ENCODE results near the gene ADGRV1. TPM values are rescaled to one million over a fixed set of nuclear protein-coding genes. Genes with fewer than 3 reads are reported as not detected.
"Not testable (repeated sequence)": the region's sequence is repeated elsewhere in the genome, so short reads cannot be mapped to it uniquely, and the experiment has no call there.

ADGRV1 gene
- total RNA-seq, 1 donor from 2014 or later = 18.2 TPM

- no peak for TF ChIP-seq CTCF (IDR thresholded peaks at IDR 0.05; ENCODE audit: partially characterized antibody, unreplicated experiment)
- H3K27me3 Mint-ChIP-seq (ENCODE audit: unreplicated experiment) = no peaks in the 10 kb centered on the region
- no peak for DNase-seq
- H3K4me3 Mint-ChIP-seq (ENCODE audit: unreplicated experiment) = no peak overlapping the region
- no peaks in the 10 kb centered on the region for H3K36me3 Mint-ChIP-seq (ENCODE audit: unreplicated experiment)
- no peaks in the 10 kb centered on the region for H3K9me3 Mint-ChIP-seq (ENCODE audit: unreplicated experiment)
- no peaks in the 10 kb centered on the region for H3K4me1 Mint-ChIP-seq (ENCODE audit: low read depth, unreplicated experiment)
- no peak overlapping the region for H3K27ac Mint-ChIP-seq (ENCODE audit: unreplicated experiment)
Observed at GRCh38 chr5:90786756-90787155, 228.2 kb downstream of the ADGRV1 start.

GRCh38 chr5:90792725-90793124, 234.1 kb downstream of the ADGRV1 start:
- no peak overlapping the region for H3K4me3 Mint-ChIP-seq (ENCODE audit: unreplicated experiment)
- no peak overlapping the region for H3K27ac Mint-ChIP-seq (ENCODE audit: unreplicated experiment)
- TF ChIP-seq CTCF (IDR thresholded peaks at IDR 0.05; ENCODE audit: partially characterized antibody, unreplicated experiment) = no peak
- no peak for DNase-seq
- peaks cover 2% of the 10 kb centered on the region for H3K9me3 Mint-ChIP-seq (ENCODE audit: unreplicated experiment)
- H3K36me3 Mint-ChIP-seq (ENCODE audit: unreplicated experiment) = peaks cover 10% of the 10 kb centered on the region
- no peaks in the 10 kb centered on the region for H3K27me3 Mint-ChIP-seq (ENCODE audit: unreplicated experiment)
- H3K4me1 Mint-ChIP-seq (ENCODE audit: low read depth, unreplicated experiment) = no peaks in the 10 kb centered on the region

GRCh38 chr5:90793183-90793582, 234.6 kb downstream of the ADGRV1 start:
- H3K27me3 Mint-ChIP-seq (ENCODE audit: unreplicated experiment) = no peaks in the 10 kb centered on the region
- H3K9me3 Mint-ChIP-seq (ENCODE audit: unreplicated experiment) = peaks cover 5% of the 10 kb centered on the region
- TF ChIP-seq CTCF (IDR thresholded peaks at IDR 0.05; ENCODE audit: partially characterized antibody, unreplicated experiment) = no peak
- H3K4me1 Mint-ChIP-seq (ENCODE audit: low read depth, unreplicated experiment) = no peaks in the 10 kb centered on the region
- H3K36me3 Mint-ChIP-seq (ENCODE audit: unreplicated experiment) = peaks cover 12% of the 10 kb centered on the region
- DNase-seq = no peak
- H3K27ac Mint-ChIP-seq (ENCODE audit: unreplicated experiment) = no peak overlapping the region
- no peak overlapping the region for H3K4me3 Mint-ChIP-seq (ENCODE audit: unreplicated experiment)

GRCh38 chr5:90796919-90797318, 238.3 kb downstream of the ADGRV1 start:
- not testable (repeated sequence) for H3K4me3 Mint-ChIP-seq (ENCODE audit: unreplicated experiment); H3K27me3 Mint-ChIP-seq (ENCODE audit: unreplicated experiment); H3K9me3 Mint-ChIP-seq (ENCODE audit: unreplicated experiment); H3K4me1 Mint-ChIP-seq (ENCODE audit: low read depth, unreplicated experiment); H3K27ac Mint-ChIP-seq (ENCODE audit: unreplicated experiment); DNase-seq
- peaks cover 19% of the 10 kb centered on the region for H3K36me3 Mint-ChIP-seq (ENCODE audit: unreplicated experiment)

- H3K36me3 Mint-ChIP-seq (ENCODE audit: unreplicated experiment) = peaks cover 19% of the 10 kb centered on the region
- H3K9me3 Mint-ChIP-seq (ENCODE audit: unreplicated experiment); H3K4me1 Mint-ChIP-seq (ENCODE audit: low read depth, unreplicated experiment); H3K27ac Mint-ChIP-seq (ENCODE audit: unreplicated experiment); DNase-seq; H3K27me3 Mint-ChIP-seq (ENCODE audit: unreplicated experiment); H3K4me3 Mint-ChIP-seq (ENCODE audit: unreplicated experiment): not testable (repeated sequence)
Observed at GRCh38 chr5:90800082-90800481, 241.5 kb downstream of the ADGRV1 start.

GRCh38 chr5:90800515-90800914, 241.9 kb downstream of the ADGRV1 start:
- H3K27me3 Mint-ChIP-seq (ENCODE audit: unreplicated experiment); H3K4me3 Mint-ChIP-seq (ENCODE audit: unreplicated experiment); DNase-seq; H3K27ac Mint-ChIP-seq (ENCODE audit: unreplicated experiment); H3K4me1 Mint-ChIP-seq (ENCODE audit: low read depth, unreplicated experiment); H3K9me3 Mint-ChIP-seq (ENCODE audit: unreplicated experiment): not testable (repeated sequence)
- H3K36me3 Mint-ChIP-seq (ENCODE audit: unreplicated experiment) = peaks cover 19% of the 10 kb centered on the region

Measured in glutamatergic neuron (in vitro differentiated cells).